Frontal cortex (tissue), 4 donors: ENCODE results near the gene APC. TPM values are rescaled to one million over a fixed set of nuclear protein-coding genes. Genes with fewer than 3 reads are reported as not detected.
"Not testable (repeated sequence)": the region's sequence is repeated elsewhere in the genome, so short reads cannot be mapped to it uniquely, and the experiment has no call there.

Experiments
- DNase-seq, 2 donors: peaks; one replicate each; pipeline ENCODE4 v3.0.0; 2012; ENCODE audit warnings: low spot score in 2 of 2
- FAIRE-seq: peaks from 2 replicates; lab custom pipeline; 2012; peaks lifted over from hg19 to GRCh38; lab: Jason Lieb, UNC
- small RNA-seq: library from RNA; depleted of rRNA; stranded (forward); fragments of <200 nt; gene quantifications from one replicate; pipeline ENCODE3, GENCODE V24; 2014
- total RNA-seq: library from RNA; depleted of rRNA; stranded (reverse); fragments of >200 nt; gene quantifications from one replicate; pipeline ENCODE4 v1.2.3, GENCODE V29; 2014
- donor health status: control.
- donor health status: control.
- donor health status: control.

The APC gene
- total RNA-seq, 1 donor from 2014 or later = 301 TPM

- no peak for DNase-seq
- no peak for FAIRE-seq
These were observed 145.5 kb downstream of the APC start for GRCh38 chr5:112883192-112883591.

GRCh38 chr5:112885001-112885400 lies 147.3 kb downstream of the APC start:
- FAIRE-seq (no peak), DNase-seq (peak in 1 of 2 donors; percentile 19)

- DNase-seq = no peak
- FAIRE-seq = no peak
These were observed 149.3 kb downstream of the APC start for GRCh38 chr5:112886975-112887374.

- DNase-seq, FAIRE-seq: not testable (repeated sequence)
These were observed 154.4 kb downstream of the APC start for GRCh38 chr5:112892066-112892465.

GRCh38 chr5:112892776-112893175 lies 155.1 kb downstream of the APC start:
- FAIRE-seq (no peak), DNase-seq (no peak)

- no peak for FAIRE-seq
- no peak for DNase-seq
These were observed 158.0 kb downstream of the APC start for GRCh38 chr5:112895682-112896081.

Small RNA genes lying within 50 kb of the gene (small RNA-seq; reads per million reads assigned to genes)
- not detected for gene RNU6-482P

Other genes with a start within 250 kb of the APC start
- gene SRP19, start 123.4 kb downstream of the APC start, total RNA-seq = 39.1 TPM
- gene REEP5, start 184.3 kb downstream of the APC start, total RNA-seq = 97.4 TPM
- gene DCP2, start 238.9 kb downstream of the APC start, total RNA-seq = 118 TPM